H9 (cell line): ENCODE results near the gene PRAMEF20. TPM values are rescaled to one million over a fixed set of nuclear protein-coding genes. Genes with fewer than 3 reads are reported as not detected.
"Not testable (repeated sequence)": the region's sequence is repeated elsewhere in the genome, so short reads cannot be mapped to it uniquely, and the experiment has no call there.

Source experiments
- DNase-seq: peaks from one replicate; pipeline ENCODE4 v3.0.0-alpha.2; 2017
- H2AFZ ChIP-seq: one replicate; pipeline ENCODE4 v1.6.1; 2013; ENCODE audit warnings: mild to moderate bottlenecking, low read length, control low read depth, moderate library complexity
- H2AK5ac ChIP-seq: 2 replicates; pipeline ENCODE4 v1.6.1; 2013; ENCODE audit warnings: low read length, control low read depth, mixed read lengths; ENCODE audit not compliant: insufficient read length
- H2BK120ac ChIP-seq: one replicate; pipeline ENCODE4 v1.6.1; 2013; ENCODE audit warnings: low read depth, mild to moderate bottlenecking, low read length, control low read depth, inconsistent platforms; ENCODE audit not compliant: poor library complexity, severe bottlenecking
- H2BK12ac ChIP-seq: 2 replicates; pipeline ENCODE4 v1.6.1; 2013; ENCODE audit warnings: low read length, control low read depth, mixed read lengths, low read depth; ENCODE audit not compliant: insufficient read length
- H2BK15ac ChIP-seq: 2 replicates; pipeline ENCODE4 v1.6.1; 2013; ENCODE audit warnings: low read depth, low read length, control low read depth
- H2BK20ac ChIP-seq: one replicate; pipeline ENCODE4 v1.6.1; 2013; ENCODE audit warnings: low read depth, mild to moderate bottlenecking, low read length, control low read depth, inconsistent platforms; ENCODE audit not compliant: poor library complexity, severe bottlenecking
- H2BK5ac ChIP-seq: 2 replicates; pipeline ENCODE4 v1.6.1; 2013; ENCODE audit warnings: low read length, control low read depth, mixed read lengths; ENCODE audit not compliant: insufficient read length
- H3K14ac ChIP-seq: 2 replicates; pipeline ENCODE4 v1.6.1; 2013; ENCODE audit warnings: low read length, control low read depth; ENCODE audit not compliant: insufficient read depth
- H3K18ac ChIP-seq: 2 replicates; pipeline ENCODE4 v1.6.1; 2013; ENCODE audit warnings: low read depth, mild to moderate bottlenecking, mixed read lengths, low read length, control low read depth; ENCODE audit not compliant: insufficient read length
- H3K23ac ChIP-seq: 2 replicates; pipeline ENCODE4 v1.6.1; 2013; ENCODE audit warnings: low read length, control low read depth, mixed read lengths, low read depth; ENCODE audit not compliant: insufficient read length
- H3K23me2 ChIP-seq: 2 replicates; pipeline ENCODE4 v1.6.1; 2013; ENCODE audit warnings: low read depth, mild to moderate bottlenecking, mixed read lengths, low read length, control low read depth; ENCODE audit not compliant: insufficient read length, poor library complexity, severe bottlenecking
- H3K27ac ChIP-seq: 2 replicates; pipeline ENCODE4 v1.5.1; 2013; ENCODE audit warnings: low read length, control low read depth, mixed read lengths, low read depth; ENCODE audit not compliant: insufficient read length
- H3K27me3 ChIP-seq: 2 replicates; pipeline ENCODE4 v1.6.1; 2013; ENCODE audit warnings: low read length, control low read depth, inconsistent platforms; ENCODE audit not compliant: insufficient read depth
- H3K4ac ChIP-seq: 2 replicates; pipeline ENCODE4 v1.6.1; 2013; ENCODE audit warnings: low read depth, mild to moderate bottlenecking, control low read depth, inconsistent platforms, low read length, moderate library complexity
- H3K4me1 ChIP-seq: 2 replicates; pipeline ENCODE4 v1.6.1; 2013; ENCODE audit warnings: low read length, control low read depth, inconsistent platforms; ENCODE audit not compliant: insufficient read depth
- H3K4me2 ChIP-seq: 2 replicates; pipeline ENCODE4 v1.6.1; 2013; ENCODE audit warnings: low read length, control low read depth, mixed read lengths; ENCODE audit not compliant: insufficient read length, insufficient read depth
- H3K56ac ChIP-seq: 2 replicates; pipeline ENCODE4 v1.6.1; 2013; ENCODE audit warnings: low read depth, mild to moderate bottlenecking, mixed read lengths, low read length, control low read depth; ENCODE audit not compliant: insufficient read length
- H3K79me1 ChIP-seq: 2 replicates; pipeline ENCODE4 v1.6.1; 2013; ENCODE audit warnings: low read depth, mild to moderate bottlenecking, moderate library complexity, low read length, control low read depth, inconsistent platforms; ENCODE audit not compliant: insufficient read depth, poor library complexity, severe bottlenecking
- H3K79me2 ChIP-seq: 2 replicates; pipeline ENCODE4 v1.6.1; 2013; ENCODE audit warnings: low read length, control low read depth, inconsistent platforms; ENCODE audit not compliant: insufficient read depth
- H3K9ac ChIP-seq: 2 replicates; pipeline ENCODE4 v1.6.1; 2013; ENCODE audit warnings: low read length, control low read depth, mixed read lengths; ENCODE audit not compliant: insufficient read length; ENCODE audit errors: extremely low read depth
- H3K9me3 ChIP-seq: one replicate; pipeline ENCODE4 v1.6.1; 2013; ENCODE audit warnings: low read depth, low read length, inconsistent platforms; ENCODE audit not compliant: control insufficient read depth
- H3T11ph ChIP-seq: one replicate; pipeline ENCODE4 v1.6.1; 2013; ENCODE audit warnings: mild to moderate bottlenecking, low read length, control low read depth, inconsistent platforms
- H4K20me1 ChIP-seq: one replicate; pipeline ENCODE4 v1.6.1; 2013; ENCODE audit not compliant: control insufficient read depth, insufficient read length, insufficient read depth
- H4K5ac ChIP-seq: 2 replicates; pipeline ENCODE4 v1.6.1; 2013; ENCODE audit warnings: low read depth, mild to moderate bottlenecking, mixed read lengths, low read length, control low read depth; ENCODE audit not compliant: insufficient read length
- H4K8ac ChIP-seq: replicated peaks from 2 replicates; pipeline ENCODE4 v1.6.1; 2013; ENCODE audit warnings: low read length, control low read depth, mixed read lengths, low read depth; ENCODE audit not compliant: insufficient read length
- H4K91ac ChIP-seq: 2 replicates; pipeline ENCODE4 v1.6.1; 2013; ENCODE audit warnings: low read depth, mild to moderate bottlenecking, moderate library complexity, mixed read lengths, low read length, control low read depth; ENCODE audit not compliant: insufficient read length
- H3K27ac Mint-ChIP-seq, 3 experiments: 2 replicates in 2 of 3; 3 replicates in 1 of 3; pipeline ENCODE4 v1.8.0; 2020 to 2021; ENCODE audit warnings: mixed read lengths in 3 of 3, mild to moderate bottlenecking in 1 of 3, moderate library complexity in 1 of 3
- H3K27me3 Mint-ChIP-seq: 2 replicates; pipeline ENCODE4 v1.8.0; 2021; ENCODE audit warnings: low read depth, mild to moderate bottlenecking, moderate library complexity, mixed read lengths
- H3K36me3 Mint-ChIP-seq, 3 experiments: 2 replicates in 2 of 3; 3 replicates in 1 of 3; pipeline ENCODE4 v1.8.0; 2020 to 2021; ENCODE audit warnings: low read depth in 3 of 3, mixed read lengths in 3 of 3; ENCODE audit not compliant: insufficient read depth in 1 of 3
- H3K4me1 Mint-ChIP-seq, 2 experiments: 2 replicates each; pipeline ENCODE4 v1.8.0; 2020; ENCODE audit warnings: mixed read lengths in 2 of 2
- H3K4me3 Mint-ChIP-seq, 2 experiments: 2 replicates in 1 of 2; 3 replicates in 1 of 2; pipeline ENCODE4 v1.8.0; 2020 to 2021; ENCODE audit warnings: mild to moderate bottlenecking in 2 of 2, mixed read lengths in 2 of 2, moderate library complexity in 1 of 2
- H3K9me3 Mint-ChIP-seq, 2 experiments: 2 replicates in 1 of 2; 3 replicates in 1 of 2; pipeline ENCODE4 v1.8.0; 2020; ENCODE audit warnings: mild to moderate bottlenecking in 2 of 2, mixed read lengths in 2 of 2, moderate library complexity in 1 of 2
- WGBS: extraction: QIAGEN DNeasy Blood & Tissue Kit; methylation state at CpG from one replicate; pipeline ENCODE4 v1.1.7; 2013; ENCODE audit warnings: missing lambda C conversion rate, low lambda C conversion rate, mixed read lengths; ENCODE audit not compliant: insufficient read length; ENCODE audit errors: extremely low coverage; 5-methylcytosine and 5-hydroxymethylcytosine counted together
- long read RNA-seq: library from polyadenylated mRNA; unstranded; transcript quantifications from one replicate; pipeline ENCODE4 v2.0.0, GENCODE V29; 2020
- total RNA-seq: library from RNA; stranded (reverse); gene quantifications from 2 replicates; pipeline ENCODE4 v1.2.1, GENCODE V29; 2021

Gene PRAMEF20
- total RNA-seq = not detected in 2 replicates
- long read RNA-seq = 0 reads

DNA sequence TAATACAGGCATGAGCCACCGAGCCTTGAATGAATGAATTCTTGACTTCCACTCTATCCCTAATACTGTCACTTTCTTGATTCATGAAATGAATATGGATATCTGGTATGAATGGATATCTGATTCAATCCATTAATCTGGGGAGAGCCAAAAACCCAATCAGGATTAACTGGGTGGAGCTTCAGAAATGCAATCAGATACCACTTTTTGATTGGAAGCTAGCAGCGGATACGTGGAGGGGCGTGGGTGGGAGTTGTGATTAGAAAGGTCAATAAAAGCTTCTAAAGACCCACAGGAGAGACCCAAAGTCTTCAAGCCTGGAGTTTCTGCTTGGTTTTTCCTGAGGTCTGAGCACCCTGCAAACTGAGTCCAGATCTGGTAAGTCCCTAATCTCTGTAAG is at the start of gene PRAMEF20:
TSS of gene PRAMEF20 (plus strand) at position 301 of the 400 bp plus-strand sequence. CDS start 5,905 bp downstream, outside the sequence.
- H3K4ac ChIP-seq, H4K20me1 ChIP-seq, H2BK15ac ChIP-seq, H4K91ac ChIP-seq, H3K4me1 ChIP-seq, H3K79me1 ChIP-seq, H3K27ac ChIP-seq, DNase-seq, H2BK5ac ChIP-seq, H4K5ac ChIP-seq, H3K56ac ChIP-seq, H3K4me1 Mint-ChIP-seq, H3K23me2 ChIP-seq, H3K14ac ChIP-seq, H2AFZ ChIP-seq, H3K27ac Mint-ChIP-seq, H3T11ph ChIP-seq, H2AK5ac ChIP-seq, H3K18ac ChIP-seq, H3K4me2 ChIP-seq, H3K27me3 ChIP-seq, H3K4me3 Mint-ChIP-seq, H3K79me2 ChIP-seq, H2BK12ac ChIP-seq, H3K27me3 Mint-ChIP-seq, H2BK120ac ChIP-seq, H3K9ac ChIP-seq, H3K23ac ChIP-seq, H2BK20ac ChIP-seq, H4K8ac ChIP-seq: not testable (repeated sequence)
- peaks cover 42% of the 10 kb centered on the region for H3K9me3 ChIP-seq
- Mint-ChIP-seq H3K9me3 (peaks cover 73 to 93% of the 10 kb centered on the region in 2 experiments), H3K36me3 (peaks cover 0 to 20% (median 0%) of the 10 kb centered on the region in 3 experiments; a peak in 3 of 7 replicates)
- no CpG with 5 or more reads among the region's 4 CpGs for WGBS

DNA sequence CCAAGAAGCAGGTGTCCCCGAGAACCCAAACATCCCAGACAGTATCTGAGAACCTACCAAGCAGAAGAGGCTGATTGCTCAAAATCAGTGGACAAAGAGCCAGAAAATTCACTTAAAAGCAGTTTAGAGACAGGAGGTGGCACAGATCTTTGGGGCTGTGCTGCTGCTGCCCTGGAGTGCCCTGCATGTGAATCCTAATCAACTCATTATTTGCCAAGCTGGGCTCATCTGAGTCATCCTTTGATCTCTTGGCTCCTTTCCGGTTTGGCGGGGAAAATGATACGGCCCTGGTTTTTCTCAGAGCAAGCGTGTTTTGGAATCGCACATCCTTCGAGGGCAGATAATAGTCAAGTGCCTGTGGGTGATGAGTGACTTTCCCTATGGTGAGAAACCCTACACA is 47.9 kb upstream of the PRAMEF20 start:
- H4K20me1 ChIP-seq, H3K27ac Mint-ChIP-seq, H2AK5ac ChIP-seq, H3K4me1 Mint-ChIP-seq, H3K79me2 ChIP-seq, H3K18ac ChIP-seq, H2BK20ac ChIP-seq, H3K79me1 ChIP-seq, H3K56ac ChIP-seq, H3K4me2 ChIP-seq, H3K9ac ChIP-seq, H3K14ac ChIP-seq, H4K8ac ChIP-seq, H2AFZ ChIP-seq, DNase-seq, H2BK15ac ChIP-seq, H4K91ac ChIP-seq, H3K4me3 Mint-ChIP-seq, H3K23ac ChIP-seq, H3K4me1 ChIP-seq, H3K36me3 Mint-ChIP-seq, H2BK12ac ChIP-seq, H2BK120ac ChIP-seq, H3K4ac ChIP-seq, H3K9me3 ChIP-seq, H2BK5ac ChIP-seq, H3K27ac ChIP-seq, H3K27me3 Mint-ChIP-seq, H4K5ac ChIP-seq, H3K23me2 ChIP-seq, H3T11ph ChIP-seq, H3K27me3 ChIP-seq: not testable (repeated sequence)
- WGBS = no CpG with 5 or more reads among the region's 7 CpGs
- peaks cover 17 to 31% of the 10 kb centered on the region in 2 experiments for H3K9me3 Mint-ChIP-seq
